Neural cell (in vitro differentiated cells): Measurements from ENCODE around the gene HLTF. TPM values are rescaled to one million over a fixed set of nuclear protein-coding genes. Genes with fewer than 3 reads are reported as not detected.
A peak's percentile ranks its signal among the peaks of the same experiment; 100 is the strongest.

Source experiments
- H2AFZ ChIP-seq: fragments of 200-600, 300-800 bp; sonication (generic), shearing (Covaris generic); 2 replicates; pipeline ENCODE4 v1.6.0; 2014; ENCODE audit warnings: low read depth, mild to moderate bottlenecking, antibody characterized with exemption, low read length, moderate library complexity
- H3F3A ChIP-seq: fragments of 200-600 bp; shearing (Covaris generic); 2 replicates; pipeline ENCODE4 v1.6.1; 2016; ENCODE audit warnings: mild to moderate bottlenecking, moderate library complexity, mixed read lengths, antibody characterized with exemption, low read length; ENCODE audit not compliant: insufficient read depth, poor library complexity, severe bottlenecking
- H3K27ac ChIP-seq: fragments of 200-600, 300-800 bp; sonication (generic), shearing (Covaris generic); 2 replicates; pipeline ENCODE4 v1.5.1; 2014; ENCODE audit warnings: mild to moderate bottlenecking, low read length, moderate library complexity
- H3K27me3 ChIP-seq: fragments of 300-800, 200-600 bp; sonication (generic), shearing (Covaris generic); 2 replicates; pipeline ENCODE4 v1.6.0; 2014; ENCODE audit warnings: mild to moderate bottlenecking, low read depth, low read length, moderate library complexity; ENCODE audit not compliant: insufficient read depth
- H3K36me3 ChIP-seq: fragments of 300-800, 200-600 bp; sonication (generic), shearing (Covaris generic); 2 replicates; pipeline ENCODE4 v1.5.1; 2014; ENCODE audit warnings: mild to moderate bottlenecking, antibody characterized with exemption, low read length, moderate library complexity; ENCODE audit not compliant: insufficient read depth
- H3K4me2 ChIP-seq: fragments of 300-800, 200-600 bp; sonication (generic), shearing (Covaris generic); 2 replicates; pipeline ENCODE4 v1.6.0; 2014; ENCODE audit warnings: mild to moderate bottlenecking, low read length
- H3K4me3 ChIP-seq: fragments of 300-800, 200-600 bp; sonication (generic), shearing (Covaris generic); 2 replicates; pipeline ENCODE4 v1.5.1; 2014; ENCODE audit warnings: mild to moderate bottlenecking, low read length, moderate library complexity
- H3K79me2 ChIP-seq: fragments of 200-600 bp; shearing (Covaris generic); replicated peaks from 2 replicates; pipeline ENCODE4 v1.6.0; 2014; ENCODE audit warnings: mild to moderate bottlenecking, low read length, moderate library complexity; ENCODE audit not compliant: insufficient read depth
- H3K9ac ChIP-seq: fragments of 300-800, 200-600 bp; sonication (generic), shearing (Covaris generic); 2 replicates; pipeline ENCODE4 v1.6.1; 2016; ENCODE audit warnings: mild to moderate bottlenecking, low read length, mixed read lengths
- H3K9me2 ChIP-seq: fragments of 200-600 bp; shearing (Covaris generic); 2 replicates; pipeline ENCODE4 v1.6.1; 2016; ENCODE audit warnings: mild to moderate bottlenecking, low read length, mixed read lengths; ENCODE audit not compliant: insufficient read depth
- H3K9me3 ChIP-seq: fragments of 200-600, 300-800 bp; sonication (generic), shearing (Covaris generic); 2 replicates; pipeline ENCODE4 v1.6.1; 2016; ENCODE audit warnings: mild to moderate bottlenecking, mixed run types, low read length, moderate library complexity, mixed read lengths
- H4K20me1 ChIP-seq: fragments of 200-600 bp; shearing (Covaris generic); 2 replicates; pipeline ENCODE4 v1.6.1; 2016; ENCODE audit warnings: mild to moderate bottlenecking, mixed run types; ENCODE audit not compliant: insufficient read depth
- CTCF ChIP-seq: fragments of 450-650 bp; IDR thresholded peaks from 2 replicates; pipeline ENCODE4 v1.5.1; 2014; ENCODE audit warnings: antibody characterized with exemption, mild to moderate bottlenecking, moderate library complexity; ENCODE audit not compliant: poor library complexity, severe bottlenecking
- EP300 ChIP-seq: fragments of 450-650 bp; conservative IDR thresholded peaks from 2 replicates; pipeline ENCODE4 v1.6.1; 2014; ENCODE audit warnings: antibody characterized with exemption, mild to moderate bottlenecking, moderate library complexity; ENCODE audit not compliant: poor library complexity, severe bottlenecking
- EZH2 ChIP-seq: fragments of 200-600, 300-800 bp; shearing (Covaris generic), sonication (generic); IDR thresholded peaks from 2 replicates; pipeline ENCODE4 v1.6.1; 2014; ENCODE audit warnings: antibody characterized with exemption, low read length, borderline replicate concordance, mild to moderate bottlenecking; ENCODE audit not compliant: insufficient read depth, poor library complexity, severe bottlenecking
- MXI1 ChIP-seq: fragments of 450-650 bp; conservative IDR thresholded peaks from 2 replicates; pipeline ENCODE4 v1.6.1; 2014; ENCODE audit warnings: antibody characterized with exemption, mild to moderate bottlenecking; ENCODE audit not compliant: poor library complexity, severe bottlenecking
- POLR2AphosphoS5 ChIP-seq: IDR thresholded peaks from 2 replicates; pipeline ENCODE4 v1.6.1; 2012
- RAD21 ChIP-seq: fragments of 450-650 bp; conservative IDR thresholded peaks from 2 replicates; pipeline ENCODE4 v1.6.1; 2014; ENCODE audit warnings: antibody characterized with exemption, mild to moderate bottlenecking, moderate library complexity
- SMC3 ChIP-seq: fragments of 450-650 bp; conservative IDR thresholded peaks from 2 replicates; pipeline ENCODE4 v1.6.1; 2014; ENCODE audit warnings: antibody characterized with exemption, mild to moderate bottlenecking, moderate library complexity; ENCODE audit not compliant: poor library complexity
- TAF1 ChIP-seq: IDR thresholded peaks from 2 replicates; pipeline ENCODE4 v1.6.1; 2012; ENCODE audit warnings: low read depth
- polyA plus RNA-seq: library from polyadenylated mRNA; depleted of rRNA; stranded (reverse); fragments of >200 nt; gene quantifications from 2 replicates; pipeline ENCODE4 v1.2.3, GENCODE V29; 2014
- TF ChIP-seq, protein P1 (sequence below): IDR thresholded peaks from 2 replicates; pipeline ENCODE4 v1.6.1; 2012; ENCODE audit warnings: borderline replicate concordance

Gene HLTF
- polyA plus RNA-seq, 1 donor from 2014 or later: 164 TPM

GRCh38 chr3:149081772-149082171 lies 4.6 kb downstream of the HLTF start (continued):
- TF ChIP-seq CTCF: no peak

- no peaks in the 10 kb centered on the region for H3K9me2 ChIP-seq
- H3K9me3 ChIP-seq: no peaks in the 10 kb centered on the region
- peak overlapping the region; percentile 30 for H3K4me2 ChIP-seq
- H3K27me3 ChIP-seq: no peaks in the 10 kb centered on the region
- no peak overlapping the region for H2AFZ ChIP-seq
- H3K4me3 ChIP-seq: peak overlapping the region; percentile 2
- H4K20me1 ChIP-seq: no peaks in the 10 kb centered on the region
- no peak overlapping the region for H3K27ac ChIP-seq
- no peak overlapping the region for H3K9ac ChIP-seq
- no peaks in the 10 kb centered on the region for H3F3A ChIP-seq
- no peak for TF ChIP-seq POLR2AphosphoS5
- TF ChIP-seq, protein P1, sequence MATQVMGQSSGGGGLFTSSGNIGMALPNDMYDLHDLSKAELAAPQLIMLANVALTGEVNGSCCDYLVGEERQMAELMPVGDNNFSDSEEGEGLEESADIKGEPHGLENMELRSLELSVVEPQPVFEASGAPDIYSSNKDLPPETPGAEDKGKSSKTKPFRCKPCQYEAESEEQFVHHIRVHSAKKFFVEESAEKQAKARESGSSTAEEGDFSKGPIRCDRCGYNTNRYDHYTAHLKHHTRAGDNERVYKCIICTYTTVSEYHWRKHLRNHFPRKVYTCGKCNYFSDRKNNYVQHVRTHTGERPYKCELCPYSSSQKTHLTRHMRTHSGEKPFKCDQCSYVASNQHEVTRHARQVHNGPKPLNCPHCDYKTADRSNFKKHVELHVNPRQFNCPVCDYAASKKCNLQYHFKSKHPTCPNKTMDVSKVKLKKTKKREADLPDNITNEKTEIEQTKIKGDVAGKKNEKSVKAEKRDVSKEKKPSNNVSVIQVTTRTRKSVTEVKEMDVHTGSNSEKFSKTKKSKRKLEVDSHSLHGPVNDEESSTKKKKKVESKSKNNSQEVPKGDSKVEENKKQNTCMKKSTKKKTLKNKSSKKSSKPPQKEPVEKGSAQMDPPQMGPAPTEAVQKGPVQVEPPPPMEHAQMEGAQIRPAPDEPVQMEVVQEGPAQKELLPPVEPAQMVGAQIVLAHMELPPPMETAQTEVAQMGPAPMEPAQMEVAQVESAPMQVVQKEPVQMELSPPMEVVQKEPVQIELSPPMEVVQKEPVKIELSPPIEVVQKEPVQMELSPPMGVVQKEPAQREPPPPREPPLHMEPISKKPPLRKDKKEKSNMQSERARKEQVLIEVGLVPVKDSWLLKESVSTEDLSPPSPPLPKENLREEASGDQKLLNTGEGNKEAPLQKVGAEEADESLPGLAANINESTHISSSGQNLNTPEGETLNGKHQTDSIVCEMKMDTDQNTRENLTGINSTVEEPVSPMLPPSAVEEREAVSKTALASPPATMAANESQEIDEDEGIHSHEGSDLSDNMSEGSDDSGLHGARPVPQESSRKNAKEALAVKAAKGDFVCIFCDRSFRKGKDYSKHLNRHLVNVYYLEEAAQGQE: no peak
- TF ChIP-seq RAD21: no peak
- no peak for TF ChIP-seq SMC3
- TF ChIP-seq EP300: no peak
- TF ChIP-seq EZH2: no peak
- no peak for TF ChIP-seq TAF1
- no peak for TF ChIP-seq CTCF
- no peak for TF ChIP-seq MXI1
- peaks cover 70% of the 10 kb centered on the region for H3K79me2 ChIP-seq
- peaks cover 15% of the 10 kb centered on the region for H3K36me3 ChIP-seq
Observed at GRCh38 chr3:149080699-149081091, 5.6 kb downstream of the HLTF start.
